A549 (cell line): Measurements from ENCODE around the gene RANBP3. TPM values are rescaled to one million over a fixed set of nuclear protein-coding genes. Genes with fewer than 3 reads are reported as not detected.

Source experiments
- ATAC-seq, 2 experiments: fragments of 200-7000 bp in 1 of 2; fragments of >200 bp in 1 of 2; cut with Nextera tagmentation in 1 of 2; cut with Tn5 transposase in 1 of 2; 3 replicates each; pipeline versions ENCODE4 v1.8.0 to v1.9.1; 2018 to 2020; ENCODE audit warnings: mild to moderate bottlenecking in 1 of 2, moderate library complexity in 1 of 2
- CTCF ChIA-PET: fragments of 300-600 bp; sonication (Branson Sonifier 250); formaldehyde crosslinking; extraction: SDS; loops from one replicate; lab custom pipeline; 2021; ENCODE audit warnings: antibody characterized with exemption, inconsistent platforms; lab: Yijun Ruan, JAX
- POLR2A ChIA-PET: fragments of 350-600 bp; formaldehyde crosslinking; extraction: SDS; loops from one replicate; lab custom pipeline; 2021; ENCODE audit warnings: antibody characterized with exemption, inconsistent platforms; lab: Yijun Ruan, JAX
- DNase-seq, 2 experiments: peaks; one replicate each; pipeline versions ENCODE4 v3.0.0 to v3.0.0-alpha.2; 2011 to 2016; ENCODE audit warnings: low read depth in 1 of 2, low spot score in 1 of 2
- FAIRE-seq: peaks from 2 replicates; lab custom pipeline; 2011; peaks lifted over from hg19 to GRCh38; lab: Jason Lieb, UNC
- H3K27ac ChIP-seq, 2 experiments: fragments of >200 bp; sonication (Bioruptor Twin); formaldehyde crosslinking; 3 replicates each; pipeline ENCODE4 v1.5.1; 2016 to 2017
- H3K4me1 ChIP-seq: fragments of >200 bp; sonication (Bioruptor Twin); formaldehyde crosslinking; 3 replicates; pipeline ENCODE4 v1.6.1; 2016
- H3K4me2 ChIP-seq: fragments of >200 bp; sonication (Bioruptor Twin); formaldehyde crosslinking; 3 replicates; pipeline ENCODE4 v1.6.1; 2016
- H3K4me3 ChIP-seq: fragments of >200 bp; sonication (Bioruptor Twin); formaldehyde crosslinking; 3 replicates; pipeline ENCODE4 v1.5.1; 2016
- H3K9me3 ChIP-seq: fragments of >200 bp; sonication (Bioruptor Twin); formaldehyde crosslinking; 3 replicates; pipeline ENCODE4 v1.6.1; 2016
- CBX8 ChIP-seq: fragments of 200-600 bp; sonication (generic); IDR thresholded peaks from 2 replicates; pipeline ENCODE4 v1.6.1; 2016
- CEBPB ChIP-seq, 2 experiments: fragments of >200 bp in 1 of 2; sonication (Bioruptor Twin) in 1 of 2; formaldehyde crosslinking in 1 of 2; IDR thresholded peaks; 2 replicates each; pipeline ENCODE4 v1.6.1; 2012 to 2016
- E2F6 ChIP-seq: IDR thresholded peaks from 2 replicates; pipeline ENCODE4 v1.6.1; 2012; ENCODE audit warnings: low read depth, borderline replicate concordance
- EP300 ChIP-seq, 2 experiments: fragments of >200 bp; sonication (Bioruptor Twin); formaldehyde crosslinking; IDR thresholded peaks; 2 replicates in 1 of 2; 3 replicates in 1 of 2; pipeline ENCODE4 v1.6.1; 2016 to 2017
- HDAC2 ChIP-seq: fragments of 200-600 bp; sonication (generic); IDR thresholded peaks from 2 replicates; pipeline ENCODE4 v1.6.1; 2016
- HOXB5 ChIP-seq: fragments of 250-450 bp; sonication (Bioruptor Pico); IDR thresholded peaks from 2 replicates; pipeline ENCODE4 v1.5.0; 2020; ENCODE audit warnings: mild to moderate bottlenecking, moderate library complexity
- JUN ChIP-seq, 2 experiments: fragments of >200 bp; sonication (Bioruptor Twin); formaldehyde crosslinking; IDR thresholded peaks; 2 replicates in 1 of 2; 3 replicates in 1 of 2; pipeline ENCODE4 v1.6.1; 2016 to 2017
- JUNB ChIP-seq: fragments of >200 bp; sonication (Bioruptor Twin); formaldehyde crosslinking; IDR thresholded peaks from 2 replicates; pipeline ENCODE4 v1.6.1; 2016
- KDM1A ChIP-seq: fragments of 200-600 bp; sonication (generic); IDR thresholded peaks from 2 replicates; pipeline ENCODE4 v1.6.1; 2016; ENCODE audit warnings: low read depth, mild to moderate bottlenecking
- KDM5A ChIP-seq: fragments of 200-600 bp; sonication (generic); IDR thresholded peaks from 2 replicates; pipeline ENCODE4 v1.6.1; 2016; ENCODE audit warnings: antibody characterized with exemption, mild to moderate bottlenecking
- MAX ChIP-seq: IDR thresholded peaks from 2 replicates; pipeline ENCODE4 v1.6.1; 2012
- MYC ChIP-seq: IDR thresholded peaks from 2 replicates; pipeline ENCODE4 v1.6.1; 2012; ENCODE audit warnings: mild to moderate bottlenecking, inconsistent platforms, low read length, improper control_type of control experiment, borderline replicate concordance
- NPAS2 ChIP-seq: fragments of 250-450 bp; sonication (Bioruptor Pico); IDR thresholded peaks from 2 replicates; pipeline ENCODE4 v1.8.0; 2022; ENCODE audit warnings: mild to moderate bottlenecking, moderate library complexity, borderline replicate concordance
- POLR2AphosphoS2 ChIP-seq: conservative IDR thresholded peaks from 2 replicates; pipeline ENCODE4 v1.6.1; 2012; ENCODE audit warnings: low read length, improper control_type of control experiment, inconsistent platforms
- RAD21 ChIP-seq, 2 experiments: fragments of >200 bp in 1 of 2; sonication (Bioruptor Twin) in 1 of 2; formaldehyde crosslinking in 1 of 2; IDR thresholded peaks in 1 of 2; conservative IDR thresholded peaks in 1 of 2; 2 replicates in 1 of 2; 3 replicates in 1 of 2; pipeline ENCODE4 v1.6.1; 2012 to 2018; ENCODE audit warnings: inconsistent platforms in 1 of 2
- REST ChIP-seq: fragments of 200-600 bp; sonication (generic); IDR thresholded peaks from 2 replicates; pipeline ENCODE4 v1.6.1; 2016; ENCODE audit warnings: antibody characterized with exemption, mild to moderate bottlenecking, moderate library complexity
- TP53 ChIP-seq: fragments of 250-450 bp; sonication (Bioruptor Pico); IDR thresholded peaks from 2 replicates; pipeline ENCODE4 v1.5.0; 2021; ENCODE audit warnings: mild to moderate bottlenecking, moderate library complexity
- WGBS: methylation state at CpG from one replicate; pipeline ENCODE4 v1.1.6; 2017; ENCODE audit errors: missing lambda C conversion rate; 5-methylcytosine and 5-hydroxymethylcytosine counted together
- polyA plus RNA-seq, 4 experiments: library from polyadenylated mRNA; depleted of rRNA in 3 of 4; stranded (reverse); fragments of >200 nt; fragmentation: RNase III in 1 of 4; extraction: RNeasy Plus Mini Kit Qiagen cat#74134 plus additional on column Dnase treatment in 1 of 4; gene quantifications; 2 replicates in 3 of 4; 3 replicates in 1 of 4; pipeline ENCODE4 v1.2.3, GENCODE V29; 2011 to 2017

RANBP3 gene
- polyA plus RNA-seq, 2 of the 4 experiments (the other 2 are of a cell fraction): 39.2 to 53.5 TPM

- peak overlapping the region; percentile 67 to 72; a peak in 5 of 6 replicates for H3K27ac ChIP-seq
- no peak for TF ChIP-seq POLR2AphosphoS2
- no peak for TF ChIP-seq KDM5A
- TF ChIP-seq JUNB: no peak
- no peak for TF ChIP-seq REST
- TF ChIP-seq RAD21 (conservative IDR thresholded peaks at IDR 0.05 in 1 of 2, IDR thresholded peaks at IDR 0.05 in 1 of 2): no peak
- TF ChIP-seq TP53 (CRISPR knock-in tag): no peak
- TF ChIP-seq, all 56 proteins: peak for 0
- H3K4me3 ChIP-seq: no peak overlapping the region
- ChIA-PET CTCF (interaction anchor here (0.9 to 1.5 kb wide), 2 partner anchors 78 to 108 kb away, joined by 3 to 4 read pairs; no protein-coding TSS in a partner anchor), POLR2A (interaction anchor here (1.1 kb wide), 1 partner anchor 54 kb away, joined by 3 read pairs; no protein-coding TSS in a partner anchor)
- WGBS: 73% methylated on average over 15 of the region's 19 CpGs
- FAIRE-seq (no peak), ATAC-seq (no peak), DNase-seq (no peak)
- H3K4me2 ChIP-seq: no peak overlapping the region
- no peaks in the 10 kb centered on the region for H3K9me3 ChIP-seq
- peaks cover 38% of the 10 kb centered on the region for H3K4me1 ChIP-seq
Measured at GRCh38 chr19:5881543-5882299, 96.2 kb downstream of the RANBP3 start.

- WGBS: 27% methylated on average over 11 of the region's 15 CpGs
- Histone ChIP-seq H3K9me3 (no peaks in the 10 kb centered on the region), H3K4me1 (peaks cover 38% of the 10 kb centered on the region), H3K27ac (peak overlapping the region; percentile 67 to 72), H3K4me2 (peak overlapping the region; percentile 70), H3K4me3 (no peak overlapping the region)
- no peak for FAIRE-seq
- peak in 1 of 2 experiments; percentile 63 for DNase-seq
- ChIA-PET POLR2A (no interaction called here), CTCF (interaction anchor here (1.5 kb wide), 1 partner anchor 77 kb away, joined by 4 read pairs; no protein-coding TSS in a partner anchor)
- TF ChIP-seq HDAC2 (0 out of 2 replicates have a peak, but pooled peaks have one; percentile 45), EP300 (IDR thresholded peaks at IDR 0.05) (peak; percentile 16 to 37; a peak in 2 of 5 replicates), KDM1A (0 out of 2 replicates have a peak, but pooled peaks have one; percentile 50), MYC (no peak), NPAS2 (CRISPR knock-in tag) (no peak), TP53 (CRISPR knock-in tag) (no peak), JUN (IDR thresholded peaks at IDR 0.05) (peak in 1 of 2 experiments; percentile 33; a peak in 1 of 5 replicates)
- peak; percentile 44 to 59; a peak in 4 of 6 replicates for ATAC-seq
Measured at GRCh38 chr19:5880604-5881078, 97.3 kb downstream of the RANBP3 start.

GRCh38 chr19:5880196-5880595 lies 97.7 kb downstream of the RANBP3 start:
- H3K4me1 ChIP-seq: peaks cover 42% of the 10 kb centered on the region
- H3K9me3 ChIP-seq: no peaks in the 10 kb centered on the region
- peak overlapping the region; percentile 67 to 72 for H3K27ac ChIP-seq
- H3K4me2 ChIP-seq: peak overlapping the region; percentile 70
- POLR2A ChIA-PET: no interaction called here
- DNase-seq (no peak), ATAC-seq (no peak), FAIRE-seq (no peak)
- CTCF ChIA-PET: interaction anchor here (1.5 kb wide), 1 partner anchor 76 kb away, joined by 4 read pairs; no protein-coding TSS in a partner anchor
- 32% methylated on average over 5 of the region's 6 CpGs for WGBS
- no peak for TF ChIP-seq E2F6
- no peak for TF ChIP-seq CEBPB (IDR thresholded peaks at IDR 0.05)
- TF ChIP-seq MAX: no peak
- TF ChIP-seq HOXB5 (CRISPR knock-in tag): no peak
- no peak for TF ChIP-seq KDM1A
- no peak for TF ChIP-seq JUN (IDR thresholded peaks at IDR 0.05)
- no peak for TF ChIP-seq CBX8
- no peak overlapping the region for H3K4me3 ChIP-seq
